Measurements from ENCODE around the gene RCAN1.

RCAN1 gene

GRCh38 chr21:34614628-34615486 is at the start of gene RCAN1:
Gene RCAN1, minus strand, starts transcription at chr21:34615113. Its CDS starts 102 bp downstream, at chr21:34615011.
- DNase-seq, result peak; percentile 82

GRCh38 chr21:34661848-34662247 is 46.9 kb upstream of the RCAN1 start:
- no peak for DNase-seq

GRCh38 chr21:34653522-34653921 is 38.6 kb upstream of the RCAN1 start:
- no peak for DNase-seq

- no peak for DNase-seq
These were observed 36.7 kb upstream of the RCAN1 start for GRCh38 chr21:34651642-34652041.

GRCh38 chr21:34650861-34651431 is 36.0 kb upstream of the RCAN1 start:
- no peak for DNase-seq

GRCh38 chr21:34649400-34649799 is 34.5 kb upstream of the RCAN1 start:
- DNase-seq, result no peak

GRCh38 chr21:34648739-34649297 is 33.9 kb upstream of the RCAN1 start:
- no peak for DNase-seq

- no peak for DNase-seq
These were observed 32.6 kb upstream of the RCAN1 start for GRCh38 chr21:34647555-34647954.

- DNase-seq, result no peak
These were observed 29.9 kb upstream of the RCAN1 start for GRCh38 chr21:34644825-34645224.

- DNase-seq, result no peak
These were observed 27.5 kb upstream of the RCAN1 start for GRCh38 chr21:34642211-34643075.

GRCh38 chr21:34640858-34641257 is 25.9 kb upstream of the RCAN1 start:
- DNase-seq, result no peak

- DNase-seq, result no peak
These were observed 25.2 kb upstream of the RCAN1 start for GRCh38 chr21:34639882-34640788.

GRCh38 chr21:34639250-34639649 is 24.3 kb upstream of the RCAN1 start:
- no peak for DNase-seq

GRCh38 chr21:34636961-34637360 is 22.0 kb upstream of the RCAN1 start:
- no peak for DNase-seq

- no peak for DNase-seq
These were observed 20.4 kb upstream of the RCAN1 start for GRCh38 chr21:34635307-34635706.

GRCh38 chr21:34632498-34632897 is 17.6 kb upstream of the RCAN1 start:
- DNase-seq, result no peak

- DNase-seq, result no peak
These were observed 15.7 kb upstream of the RCAN1 start for GRCh38 chr21:34630536-34631143.

- DNase-seq, result no peak
These were observed 11.2 kb upstream of the RCAN1 start for GRCh38 chr21:34626131-34626530.

GRCh38 chr21:34625030-34625593 is 10.2 kb upstream of the RCAN1 start:
- DNase-seq, result no peak

- DNase-seq, result no peak
These were observed 8.6 kb upstream of the RCAN1 start for GRCh38 chr21:34623516-34623915.
